Karpas-422 (cell line): ENCODE measurements around the gene PAFAH1B2. TPM values are rescaled to one million over a fixed set of nuclear protein-coding genes. Genes with fewer than 3 reads are reported as not detected.

Source experiments
- DNase-seq: peaks from one replicate; pipeline ENCODE4 v3.0.0-alpha.2; 2015
- H2AFZ ChIP-seq: fragments of 200-600 bp; sonication (generic); 2 replicates; pipeline ENCODE4 v1.6.1; 2014; ENCODE audit warnings: antibody characterized with exemption, low read length, mixed read lengths
- H3K27ac ChIP-seq: fragments of 200-600 bp; sonication (generic); 2 replicates; pipeline ENCODE4 v1.5.1; 2014; ENCODE audit warnings: mild to moderate bottlenecking, low read length, moderate library complexity
- H3K27me3 ChIP-seq: fragments of 200-600 bp; sonication (generic); 2 replicates; pipeline ENCODE4 v1.6.1; 2014; ENCODE audit warnings: low read length, mixed read lengths
- H3K36me3 ChIP-seq: fragments of 200-600 bp; sonication (generic); 2 replicates; pipeline ENCODE4 v1.6.1; 2014; ENCODE audit warnings: low read length, mixed read lengths; ENCODE audit not compliant: insufficient read depth
- H3K4me1 ChIP-seq: fragments of 200-600 bp; sonication (generic); 2 replicates; pipeline ENCODE4 v1.6.1; 2014; ENCODE audit warnings: mild to moderate bottlenecking, low read length, mixed read lengths
- H3K4me2 ChIP-seq: fragments of 200-600 bp; sonication (generic); 2 replicates; pipeline ENCODE4 v1.6.1; 2014; ENCODE audit warnings: low read length, low read depth, mild to moderate bottlenecking; ENCODE audit not compliant: poor library complexity, severe bottlenecking
- H3K4me3 ChIP-seq: fragments of 200-600 bp; sonication (generic); 2 replicates; pipeline ENCODE4 v1.5.1; 2014; ENCODE audit warnings: mild to moderate bottlenecking, antibody characterized with exemption, low read length, mixed read lengths
- H3K79me2 ChIP-seq: fragments of 200-600 bp; sonication (generic); 2 replicates; pipeline ENCODE4 v1.6.1; 2014; ENCODE audit warnings: mild to moderate bottlenecking, low read length, mixed read lengths
- H3K9ac ChIP-seq: fragments of 200-600 bp; sonication (generic); 2 replicates; pipeline ENCODE4 v1.6.0; 2014; ENCODE audit warnings: low read length
- H3K9me2 ChIP-seq: fragments of 200-600 bp; sonication (generic), shearing (Covaris generic); replicated peaks from 2 replicates; pipeline ENCODE4 v1.6.0; 2014; ENCODE audit warnings: mild to moderate bottlenecking, low read length, moderate library complexity; ENCODE audit not compliant: insufficient read depth
- H3K9me3 ChIP-seq: fragments of 300-700, 200-600 bp; sonication (generic); 2 replicates; pipeline ENCODE4 v1.6.1; 2014; ENCODE audit warnings: low read length, mixed read lengths
- H4K20me1 ChIP-seq: fragments of 200-600 bp; sonication (generic); 2 replicates; pipeline ENCODE4 v1.6.1; 2014; ENCODE audit warnings: mild to moderate bottlenecking, antibody characterized with exemption, low read length, low read depth; ENCODE audit not compliant: insufficient read depth
- total RNA-seq: library from RNA; depleted of rRNA; stranded (reverse); fragments of >200 nt; shearing (Covaris generic); gene quantifications from 2 replicates; pipeline ENCODE4 v1.2.3, GENCODE V29; 2014; ENCODE audit warnings: low replicate concordance; rRNA removed

Gene PAFAH1B2
- 16.8 and 20.6 TPM in 2 replicates for total RNA-seq

GRCh38 chr11:117143871-117144476, at the start of gene PAFAH1B2:
Gene PAFAH1B2, plus strand, starts transcription at chr11:117144287. Its CDS starts 8,161 bp downstream, at chr11:117152448.
- Histone ChIP-seq H3K9me2 (no peaks in the 10 kb centered on the region), H2AFZ (peak within 1 kb of the TSS; percentile 93), H3K9me3 (no peaks in the 10 kb centered on the region), H3K36me3 (no peaks in the 10 kb centered on the region), H3K4me1 (peaks cover 13% of the 10 kb centered on the region), H3K9ac (peak within 1 kb of the TSS; percentile 87), H3K4me2 (peak within 1 kb of the TSS; percentile 87), H3K27me3 (no peaks in the 10 kb centered on the region), H3K27ac (peak within 1 kb of the TSS; percentile 65), H3K79me2 (peaks cover 45% of the 10 kb centered on the region), H3K4me3 (peak within 1 kb of the TSS; percentile 92), H4K20me1 (peaks cover 14% of the 10 kb centered on the region; the same call in 1 of the 2 replicates)
- peak; percentile 95 for DNase-seq

- H4K20me1 ChIP-seq, result no peaks in the 10 kb centered on the region
- no peak overlapping the region for H3K4me2 ChIP-seq
These were observed 49.3 kb upstream of the PAFAH1B2 start for GRCh38 chr11:117094776-117095175.

GRCh38 chr11:117095284-117096161, 48.6 kb upstream of the PAFAH1B2 start:
- H4K20me1 ChIP-seq, result no peaks in the 10 kb centered on the region
- H3K4me2 ChIP-seq, result no peak overlapping the region
- H3K36me3 ChIP-seq, result no peaks in the 10 kb centered on the region
- no peak overlapping the region for H3K27ac ChIP-seq
- H3K4me1 ChIP-seq, result peaks cover 23% of the 10 kb centered on the region
- H3K9me2 ChIP-seq, result no peaks in the 10 kb centered on the region
- no peak overlapping the region for H3K4me3 ChIP-seq
- H3K9me3 ChIP-seq, result no peaks in the 10 kb centered on the region
- no peak overlapping the region for H2AFZ ChIP-seq
- no peaks in the 10 kb centered on the region for H3K27me3 ChIP-seq
- no peak overlapping the region for H3K9ac ChIP-seq
- DNase-seq, result no peak
- no peaks in the 10 kb centered on the region for H3K79me2 ChIP-seq

More at GRCh38 chr11:117094776-117095175, 49.3 kb upstream of the PAFAH1B2 start:
- Histone ChIP-seq H3K4me3 (no peak overlapping the region), H3K27me3 (no peaks in the 10 kb centered on the region), H3K27ac (no peak overlapping the region), H3K9me3 (no peaks in the 10 kb centered on the region), H3K9me2 (no peaks in the 10 kb centered on the region), H3K36me3 (no peaks in the 10 kb centered on the region), H3K9ac (no peak overlapping the region), H2AFZ (no peak overlapping the region), H3K79me2 (no peaks in the 10 kb centered on the region), H3K4me1 (peaks cover 23% of the 10 kb centered on the region)
- no peak for DNase-seq

GRCh38 chr11:117096201-117096991, 47.7 kb upstream of the PAFAH1B2 start:
- Histone ChIP-seq H3K9me3 (no peaks in the 10 kb centered on the region), H3K9me2 (no peaks in the 10 kb centered on the region), H3K27me3 (no peaks in the 10 kb centered on the region), H3K4me2 (no peak overlapping the region), H3K36me3 (no peaks in the 10 kb centered on the region), H3K4me3 (no peak overlapping the region), H3K4me1 (peaks cover 23% of the 10 kb centered on the region), H4K20me1 (no peaks in the 10 kb centered on the region), H2AFZ (no peak overlapping the region), H3K79me2 (no peaks in the 10 kb centered on the region), H3K9ac (no peak overlapping the region), H3K27ac (no peak overlapping the region)
- DNase-seq, result peak; percentile 42

- peaks cover 23% of the 10 kb centered on the region for H3K4me1 ChIP-seq
These were observed 47.1 kb upstream of the PAFAH1B2 start for GRCh38 chr11:117097014-117097388.

GRCh38 chr11:117097389-117098268, 46.5 kb upstream of the PAFAH1B2 start:
- Histone ChIP-seq H3K4me2 (peak overlapping the region; percentile 68), H3K4me1 (peaks cover 23% of the 10 kb centered on the region), H4K20me1 (no peaks in the 10 kb centered on the region), H3K27ac (no peak overlapping the region), H3K79me2 (no peaks in the 10 kb centered on the region), H3K9me3 (no peaks in the 10 kb centered on the region), H3K4me3 (peak overlapping the region; percentile 71), H3K9me2 (no peaks in the 10 kb centered on the region), H3K9ac (peak overlapping the region; percentile 75), H2AFZ (no peak overlapping the region), H3K27me3 (no peaks in the 10 kb centered on the region), H3K36me3 (no peaks in the 10 kb centered on the region)
- peak; percentile 43 for DNase-seq

More at GRCh38 chr11:117097014-117097388, 47.1 kb upstream of the PAFAH1B2 start:
- Histone ChIP-seq H3K9me2 (no peaks in the 10 kb centered on the region), H3K27ac (no peak overlapping the region), H3K9me3 (no peaks in the 10 kb centered on the region), H3K27me3 (no peaks in the 10 kb centered on the region), H4K20me1 (no peaks in the 10 kb centered on the region), H3K4me2 (peak overlapping the region; percentile 68), H3K9ac (peak overlapping the region; percentile 75; the same call in 1 of the 2 replicates), H3K79me2 (no peaks in the 10 kb centered on the region), H3K4me3 (peak overlapping the region; percentile 71), H3K36me3 (no peaks in the 10 kb centered on the region), H2AFZ (no peak overlapping the region)
- DNase-seq, result no peak
